Measurements from ENCODE around the gene PITX3.

The PITX3 gene

DNA sequence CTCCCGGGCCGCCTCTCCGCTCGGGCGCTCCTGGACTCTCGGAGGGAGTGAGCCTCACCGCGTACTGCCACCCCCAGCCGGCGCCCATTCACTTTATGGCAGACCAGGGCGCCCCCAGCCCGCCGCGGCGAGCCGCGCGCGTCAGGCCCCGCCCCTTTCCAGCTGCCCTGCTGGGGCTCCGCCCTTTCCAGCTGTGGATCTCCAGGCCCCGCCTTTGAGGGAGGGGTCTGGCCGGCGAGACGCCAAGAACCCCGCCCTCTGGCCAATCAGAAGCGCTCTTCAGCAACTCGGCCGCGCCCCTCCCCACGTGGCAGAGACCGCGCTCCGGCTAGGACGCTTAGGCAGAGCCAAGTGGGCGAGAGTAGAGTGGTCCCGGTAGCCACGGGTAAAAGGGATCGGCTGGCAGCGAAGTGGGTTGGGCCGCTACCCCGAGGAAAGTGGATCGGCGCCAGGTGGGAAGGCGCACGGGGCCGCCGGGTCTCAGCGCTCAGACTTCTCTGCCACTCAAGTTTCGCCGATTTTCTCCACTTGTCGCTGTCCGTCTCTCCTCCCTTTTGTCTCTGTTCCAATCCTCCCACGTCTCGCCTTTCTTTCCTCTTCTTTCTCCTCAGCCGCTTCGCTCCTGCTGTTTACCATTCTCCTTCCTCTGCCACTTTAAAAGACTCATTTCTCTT, at the start of gene PITX3:
TSS of gene PITX3 (minus strand) at position 69 of the 674 bp plus-strand sequence. CDS start 9,432 bp downstream, outside the sequence.
- peak; percentile 93 for DNase-seq

GRCh38 chr10:102289840-102290239, 48.5 kb upstream of the PITX3 start:
- no peak for DNase-seq

- no peak for DNase-seq
Measured at GRCh38 chr10:102289356-102289755, 48.0 kb upstream of the PITX3 start.

GRCh38 chr10:102287991-102288390, 46.7 kb upstream of the PITX3 start:
- DNase-seq: no peak

- DNase-seq: no peak
Measured at GRCh38 chr10:102287538-102287937, 46.2 kb upstream of the PITX3 start.

GRCh38 chr10:102286216-102286615, 44.9 kb upstream of the PITX3 start:
- no peak for DNase-seq

DNA sequence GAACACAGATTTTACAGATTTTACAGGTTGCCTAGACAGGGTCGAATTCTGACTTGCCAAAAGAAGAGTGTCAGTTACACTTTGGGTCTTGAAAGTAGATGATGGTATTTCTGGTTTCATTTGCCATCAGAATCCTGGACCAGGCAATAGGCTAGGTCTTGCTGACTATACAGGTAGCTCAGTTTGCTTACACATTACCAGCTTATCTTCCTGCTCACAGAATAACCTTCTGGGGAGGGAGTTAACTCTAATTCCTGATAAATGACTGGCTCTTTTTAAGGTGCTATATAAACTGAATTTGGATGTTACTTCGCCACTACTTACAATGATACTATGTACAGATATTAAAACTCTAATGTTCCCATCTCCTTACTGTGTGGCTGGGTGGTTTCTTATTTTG, 43.8 kb upstream of the PITX3 start:
- DNase-seq: no peak

DNA sequence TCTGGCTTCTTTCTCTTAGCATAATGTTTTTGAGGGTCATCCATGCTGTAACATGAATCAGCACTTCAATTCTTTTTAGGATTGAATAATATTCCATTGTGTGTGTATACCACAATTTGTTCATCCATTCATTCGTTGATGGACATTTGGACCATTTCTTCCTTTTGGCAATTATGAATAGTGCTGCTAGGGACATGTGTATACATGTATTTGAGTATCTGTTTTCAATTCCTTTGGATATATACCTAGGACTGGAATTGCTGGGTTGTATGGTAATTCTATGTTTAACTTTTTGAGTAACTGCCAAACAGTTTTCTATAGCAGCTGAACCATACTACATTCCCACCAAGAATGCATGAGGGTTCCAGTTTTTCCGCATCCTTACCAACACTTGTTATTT, 43.2 kb upstream of the PITX3 start:
- DNase-seq: no peak

DNA sequence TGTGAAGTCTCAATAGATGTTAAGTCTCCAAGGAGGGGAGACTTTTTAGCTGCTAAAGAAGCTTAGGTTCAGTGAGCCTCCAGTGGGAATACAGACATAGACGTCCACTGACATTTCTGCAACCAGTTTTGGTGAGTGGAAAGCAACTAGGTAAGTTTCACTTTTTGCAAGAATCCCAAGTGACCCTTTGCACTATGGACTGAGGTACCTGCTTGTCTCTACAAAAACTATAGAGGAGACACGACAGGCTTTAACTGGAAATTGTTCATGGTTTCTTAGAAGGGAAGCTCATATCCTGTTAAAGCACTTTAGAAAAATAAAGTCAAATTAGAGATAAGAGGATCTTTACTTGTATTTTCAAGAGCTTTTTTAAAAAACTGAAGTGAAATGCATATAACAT, 42.6 kb upstream of the PITX3 start:
- no peak for DNase-seq

- no peak for DNase-seq
Measured at GRCh38 chr10:102283488-102283887, 42.2 kb upstream of the PITX3 start.

DNA sequence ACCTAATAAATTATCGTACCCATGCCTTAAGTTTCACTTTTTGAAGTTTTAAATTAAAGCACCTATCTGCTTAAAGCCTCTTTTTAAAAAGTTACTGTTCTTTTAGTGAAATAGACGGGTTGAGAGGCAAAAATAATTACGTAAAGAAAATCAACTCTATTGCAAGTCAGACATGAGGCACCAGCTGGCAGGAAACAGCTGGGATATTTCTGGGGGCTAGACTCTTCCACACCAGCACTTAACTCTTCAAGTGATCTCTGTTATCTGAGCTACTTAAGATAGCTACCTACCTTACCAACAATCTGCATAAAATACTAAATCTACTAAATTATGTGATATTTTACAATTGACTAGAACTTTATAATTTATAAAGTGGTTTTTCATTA, 39.8 kb upstream of the PITX3 start:
- DNase-seq: no peak

- no peak for DNase-seq
Measured at GRCh38 chr10:102280397-102281101, 39.2 kb upstream of the PITX3 start.

- DNase-seq: no peak
Measured at GRCh38 chr10:102279104-102279503, 37.8 kb upstream of the PITX3 start.

DNA sequence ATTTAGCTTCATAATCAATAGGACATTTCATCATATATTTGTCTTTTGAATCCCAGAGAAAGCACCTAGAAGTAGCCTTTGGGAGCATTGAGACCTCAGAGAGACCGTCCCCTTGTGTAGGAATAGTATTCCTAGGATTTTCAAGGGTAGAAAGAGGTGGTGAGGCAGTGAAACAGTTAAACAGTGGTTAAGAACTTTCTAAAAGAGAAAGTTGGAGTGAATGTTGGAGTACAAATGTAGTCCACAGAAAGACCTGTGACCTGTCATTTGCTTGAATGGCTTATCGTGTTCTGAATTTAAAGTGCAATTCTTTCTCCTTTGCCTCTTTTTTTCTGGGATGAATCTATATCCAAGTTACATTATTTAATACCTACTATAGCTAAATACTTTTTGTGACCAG, 34.0 kb upstream of the PITX3 start:
- DNase-seq: no peak

GRCh38 chr10:102274062-102274461, 32.8 kb upstream of the PITX3 start:
- no peak for DNase-seq

DNA sequence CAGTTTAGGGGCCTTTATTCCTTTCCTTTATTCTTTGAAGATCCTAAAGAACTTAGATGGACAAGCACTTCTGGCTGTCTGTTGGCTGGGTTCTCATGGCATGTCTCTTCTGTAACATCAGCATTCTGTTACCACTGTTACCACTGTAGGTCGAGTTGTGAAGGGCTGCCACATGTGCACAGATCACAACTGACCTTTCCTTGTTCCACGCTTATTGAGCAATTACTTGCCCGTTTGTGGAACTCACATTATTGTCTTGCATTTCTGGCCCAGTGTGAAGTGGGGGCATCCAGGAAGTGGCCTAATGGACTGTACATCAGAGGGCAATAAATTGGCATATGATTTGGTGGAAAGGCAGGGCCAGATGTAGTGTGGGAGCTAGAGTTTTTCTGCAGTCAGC, 27.7 kb upstream of the PITX3 start:
- DNase-seq: no peak

DNA sequence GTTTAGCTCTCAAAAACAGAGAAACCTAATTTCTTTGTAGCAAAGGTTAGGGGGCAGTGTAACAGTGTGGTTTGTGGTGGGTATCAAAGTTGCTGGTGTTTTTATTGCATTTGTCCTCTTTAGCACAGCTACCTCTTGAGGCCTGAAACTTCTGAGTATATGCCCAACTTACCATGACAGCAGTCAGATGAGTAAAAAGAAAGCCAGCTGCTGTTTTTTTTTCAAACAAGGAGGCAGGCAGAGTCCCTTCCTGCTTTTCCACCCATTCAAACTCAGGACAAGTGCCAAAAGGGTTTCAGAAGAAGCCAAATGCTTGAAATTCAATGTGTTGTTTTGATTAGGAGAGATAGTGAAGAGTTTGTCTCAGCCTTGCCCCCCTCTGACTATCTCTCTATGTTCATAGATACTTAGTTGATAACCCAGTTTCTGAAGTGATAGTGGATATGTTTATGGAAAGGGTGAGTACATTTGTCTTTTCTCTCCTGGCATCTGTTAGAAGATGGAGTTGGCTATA, 27.1 kb upstream of the PITX3 start:
- DNase-seq: no peak

DNA sequence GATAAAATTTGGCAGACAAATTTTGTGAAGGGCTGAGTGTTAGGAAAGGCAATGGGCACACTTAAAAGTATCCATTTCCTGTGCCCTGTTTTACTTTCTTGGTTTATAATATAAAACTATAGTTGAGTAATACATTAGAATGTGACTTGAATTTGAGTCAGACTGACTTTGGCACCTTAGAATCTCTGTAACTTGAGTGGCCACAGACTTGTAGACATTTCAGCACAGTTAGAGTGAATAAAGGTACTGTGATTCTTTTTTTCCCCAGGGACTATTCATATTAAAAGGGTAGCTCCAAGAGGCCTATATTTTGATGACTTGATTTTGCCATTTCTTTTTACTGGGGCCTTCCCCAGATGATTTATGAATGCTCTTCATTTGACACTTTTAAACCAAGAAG, 26.4 kb upstream of the PITX3 start:
- no peak for DNase-seq

- no peak for DNase-seq
Measured at GRCh38 chr10:102266670-102267069, 25.4 kb upstream of the PITX3 start.

DNA sequence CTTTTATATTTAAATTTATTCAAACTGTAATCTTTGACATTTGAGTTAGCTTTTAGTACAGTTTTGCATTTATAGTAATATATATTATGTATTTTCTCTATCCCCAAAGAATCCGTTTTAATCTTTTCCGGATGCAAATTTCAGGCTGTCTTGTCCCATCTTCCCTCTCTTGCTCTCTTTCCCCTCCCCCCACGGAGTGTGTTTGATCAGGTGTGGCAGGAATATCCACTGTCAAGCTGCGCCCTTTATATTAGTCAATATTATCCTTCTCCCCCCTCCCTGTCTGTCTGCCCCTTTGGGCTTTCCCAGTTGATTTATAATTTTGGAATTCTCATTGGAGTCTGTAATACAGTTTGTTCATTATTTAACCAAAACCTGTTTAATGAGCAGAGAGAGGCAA, 23.1 kb upstream of the PITX3 start:
- no peak for DNase-seq

GRCh38 chr10:102262744-102263370, 21.5 kb upstream of the PITX3 start:
- DNase-seq: no peak

DNA sequence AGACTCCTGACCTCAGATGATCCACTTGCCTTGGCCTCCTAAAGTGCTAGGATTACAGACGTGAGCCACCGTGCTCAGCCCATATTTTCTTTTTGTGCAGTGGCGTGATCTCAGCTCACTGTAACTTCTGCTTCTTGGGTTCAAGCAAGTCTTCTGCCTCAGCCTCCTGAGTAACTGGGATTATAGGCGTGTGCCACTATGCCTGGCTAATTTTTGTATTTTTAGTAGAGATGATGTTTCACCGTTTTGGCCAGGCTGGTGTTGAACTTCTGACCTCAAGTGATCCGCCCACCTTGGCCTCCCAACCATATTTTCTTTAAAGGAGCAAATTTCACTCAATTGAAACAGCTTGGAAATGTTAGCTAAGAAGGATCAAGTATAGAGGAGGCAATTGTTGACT, 20.5 kb upstream of the PITX3 start:
- DNase-seq: no peak

GRCh38 chr10:102261196-102261595, 19.9 kb upstream of the PITX3 start:
- no peak for DNase-seq

DNA sequence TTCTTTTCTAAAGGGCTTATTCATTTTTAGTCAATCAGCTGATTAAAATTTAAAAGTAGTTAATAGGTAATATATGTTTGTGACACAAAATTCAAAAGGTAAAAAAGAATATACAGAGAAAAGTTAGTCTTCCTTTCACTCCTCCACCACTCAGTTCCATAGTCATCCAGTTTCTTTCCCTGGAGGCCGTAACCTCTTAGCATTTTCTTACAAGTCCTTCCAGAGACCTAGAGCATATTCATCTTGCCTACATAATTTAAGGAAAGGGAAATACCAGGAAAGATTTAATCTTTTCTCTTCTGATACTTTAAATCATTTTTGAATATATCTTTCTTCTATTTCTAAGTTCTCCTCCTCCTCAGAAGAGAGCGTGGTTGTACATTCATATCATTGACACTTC, 14.1 kb upstream of the PITX3 start:
- DNase-seq: no peak
